Panc1 (cell line): Measurements from ENCODE around the gene ALPL. TPM values are rescaled to one million over a fixed set of nuclear protein-coding genes. Genes with fewer than 3 reads are reported as not detected.

Experiments used
- ATAC-seq: fragments of 200-7000 bp; cut with Tn5 transposase; 2 replicates; pipeline ENCODE4 v1.9.1; 2020; ENCODE audit warnings: mild to moderate bottlenecking, moderate library complexity
- BruUV-seq: library from RNA; stranded (reverse); fragments of 400-500 nt; replicated peaks from 2 replicates; lab custom pipeline; 2021; lab: Mats Ljungman, UMichigan
- CTCF ChIA-PET: fragments of 300-600 bp; sonication (Branson Sonifier 250); formaldehyde crosslinking; loops from one replicate; lab custom pipeline; 2022; ENCODE audit warnings: antibody characterized with exemption; lab: Charles Lee
- POLR2A ChIA-PET: fragments of 300-600 bp; sonication (Branson Sonifier 250); formaldehyde crosslinking; loops from one replicate; lab custom pipeline; 2022; ENCODE audit warnings: antibody characterized with exemption; lab: Charles Lee
- DNase-seq: peaks from one replicate; pipeline ENCODE4 v3.0.0-alpha.2; 2010; ENCODE audit warnings: low read depth, low spot score
- H3K27ac ChIP-seq: 2 replicates; pipeline ENCODE4 v1.5.1; 2011; ENCODE audit warnings: mild to moderate bottlenecking, low read length, inconsistent platforms
- H3K27me3 ChIP-seq: fragments of 200-500 bp; sonication (Bioruptor generic); 2 replicates; pipeline ENCODE4 v1.6.0; 2014; ENCODE audit warnings: low read length, inconsistent platforms; ENCODE audit not compliant: control insufficient read depth, insufficient read depth
- H3K36me3 ChIP-seq: fragments of 200-500 bp; sonication (Bioruptor generic); 2 replicates; pipeline ENCODE4 v1.5.1; 2014; ENCODE audit warnings: inconsistent platforms, mild to moderate bottlenecking, low read length, moderate library complexity; ENCODE audit not compliant: control insufficient read depth, insufficient read depth
- H3K4me1 ChIP-seq: 2 replicates; pipeline ENCODE4 v1.5.1; 2011; ENCODE audit warnings: inconsistent platforms, mild to moderate bottlenecking, low read length, moderate library complexity; ENCODE audit not compliant: control insufficient read depth, insufficient read depth
- H3K4me3 ChIP-seq, 2 experiments: 2 replicates each; pipeline ENCODE4 v1.5.1; 2011 to 2012; ENCODE audit warnings: low read depth in 2 of 2, low read length in 2 of 2, mild to moderate bottlenecking in 2 of 2, inconsistent platforms in 1 of 2, moderate library complexity in 1 of 2
- H3K9me3 ChIP-seq: fragments of 200-500 bp; sonication (Bioruptor generic); 2 replicates; pipeline ENCODE4 v1.5.1; 2014; ENCODE audit warnings: low read depth, mild to moderate bottlenecking, inconsistent platforms, low read length, moderate library complexity; ENCODE audit not compliant: control insufficient read depth, insufficient read depth
- POLR2AphosphoS5 ChIP-seq: IDR thresholded peaks from 2 replicates; pipeline ENCODE4 v1.6.1; 2012; ENCODE audit warnings: mild to moderate bottlenecking, low read depth, low read length, moderate library complexity
- REST ChIP-seq, 2 experiments: IDR thresholded peaks; 2 replicates each; pipeline ENCODE4 v1.6.1; 2011 to 2012; ENCODE audit warnings: low read depth in 2 of 2, control low read depth in 1 of 2, low read length in 1 of 2, mild to moderate bottlenecking in 1 of 2, moderate library complexity in 1 of 2; ENCODE audit not compliant: insufficient read depth in 1 of 2
- SIN3A ChIP-seq: IDR thresholded peaks from 2 replicates; pipeline ENCODE4 v1.6.1; 2012; ENCODE audit warnings: low read depth, mild to moderate bottlenecking, low read length, moderate library complexity, borderline replicate concordance; ENCODE audit not compliant: insufficient read depth
- TCF7L2 ChIP-seq: IDR thresholded peaks from 2 replicates; pipeline ENCODE4 v1.6.1; 2011; ENCODE audit warnings: mild to moderate bottlenecking, low read depth, low read length, inconsistent platforms
- in situ Hi-C: cut with HindIII; loops from 2 replicates; pipeline ENCODE4 v1.10.0; 2016; ENCODE audit warnings: low sequenced_read_pairs, low pct_unique_long_range_greater_than_20kb
- intact Hi-C: fragments of 100-400 bp; cut with micrococcal nuclease; formaldehyde crosslinking; loops from one replicate; pipeline ENCODE4 v1.10.0; 2022; ENCODE audit not compliant: unreplicated experiment
- total RNA-seq: library from RNA; stranded (reverse); gene quantifications from one replicate; pipeline ENCODE4 v1.2.1, GENCODE V29; 2021; ENCODE audit not compliant: unreplicated experiment
- TF ChIP-seq, protein P1 (sequence below): fragments of 450-650 bp; IDR thresholded peaks from 2 replicates; pipeline ENCODE4 v1.5.1; 2017; ENCODE audit warnings: mild to moderate bottlenecking

ALPL gene
- total RNA-seq, 1 experiment from 2014 or later, result 0.82 TPM

GRCh38 chr1:21570885-21571284 is 61.7 kb downstream of the ALPL start:
- POLR2A ChIA-PET, result no interaction called here
- CTCF ChIA-PET, result interaction anchor here (0.6 kb wide), 1 partner anchor 50 kb away, joined by 3 read pairs; no protein-coding TSS in a partner anchor

GRCh38 chr1:21572221-21572620 is 63.0 kb downstream of the ALPL start:
- no TSS peak for BruUV-seq
- ChIA-PET POLR2A (no interaction called here), CTCF (interaction anchor here (0.7 kb wide), 1 partner anchor 202 kb away, joined by 3 read pairs; no protein-coding TSS in a partner anchor)
- H3K36me3 ChIP-seq, result no peaks in the 10 kb centered on the region
- H3K4me1 ChIP-seq, result no peaks in the 10 kb centered on the region; the same call in none of the 2 replicates
- no peaks in the 10 kb centered on the region for H3K27me3 ChIP-seq
- H3K27ac ChIP-seq, result no peak overlapping the region
- H3K9me3 ChIP-seq, result no peaks in the 10 kb centered on the region
- no peak overlapping the region for H3K4me3 ChIP-seq
- in situ Hi-C loops, result no loop called here
- TF ChIP-seq POLR2AphosphoS5, result no peak
- TF ChIP-seq TCF7L2, result no peak
- no peak for TF ChIP-seq REST (IDR thresholded peaks at IDR 0.05; ENCODE audit: insufficient read depth in 1 of 2, low read depth in 2 of 2, low read length in 1 of 2)
- TF ChIP-seq, protein P1, sequence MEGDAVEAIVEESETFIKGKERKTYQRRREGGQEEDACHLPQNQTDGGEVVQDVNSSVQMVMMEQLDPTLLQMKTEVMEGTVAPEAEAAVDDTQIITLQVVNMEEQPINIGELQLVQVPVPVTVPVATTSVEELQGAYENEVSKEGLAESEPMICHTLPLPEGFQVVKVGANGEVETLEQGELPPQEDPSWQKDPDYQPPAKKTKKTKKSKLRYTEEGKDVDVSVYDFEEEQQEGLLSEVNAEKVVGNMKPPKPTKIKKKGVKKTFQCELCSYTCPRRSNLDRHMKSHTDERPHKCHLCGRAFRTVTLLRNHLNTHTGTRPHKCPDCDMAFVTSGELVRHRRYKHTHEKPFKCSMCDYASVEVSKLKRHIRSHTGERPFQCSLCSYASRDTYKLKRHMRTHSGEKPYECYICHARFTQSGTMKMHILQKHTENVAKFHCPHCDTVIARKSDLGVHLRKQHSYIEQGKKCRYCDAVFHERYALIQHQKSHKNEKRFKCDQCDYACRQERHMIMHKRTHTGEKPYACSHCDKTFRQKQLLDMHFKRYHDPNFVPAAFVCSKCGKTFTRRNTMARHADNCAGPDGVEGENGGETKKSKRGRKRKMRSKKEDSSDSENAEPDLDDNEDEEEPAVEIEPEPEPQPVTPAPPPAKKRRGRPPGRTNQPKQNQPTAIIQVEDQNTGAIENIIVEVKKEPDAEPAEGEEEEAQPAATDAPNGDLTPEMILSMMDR, result no peak
- no peak for TF ChIP-seq SIN3A
- intact Hi-C loops, result no loop called here
- DNase-seq (no peak), ATAC-seq (no peak)

More at GRCh38 chr1:21570885-21571284, 61.7 kb downstream of the ALPL start:
- no peaks in the 10 kb centered on the region; the same call in none of the 2 replicates for H3K4me1 ChIP-seq
- no peak for TF ChIP-seq SIN3A
- no peak for TF ChIP-seq POLR2AphosphoS5
- TF ChIP-seq REST (IDR thresholded peaks at IDR 0.05; ENCODE audit: insufficient read depth in 1 of 2, low read depth in 2 of 2, low read length in 1 of 2), result no peak
- no peak for TF ChIP-seq TCF7L2
- TF ChIP-seq, protein P1, result no peak
- DNase-seq (no peak), ATAC-seq (no peak)
- H3K36me3 ChIP-seq, result no peaks in the 10 kb centered on the region
- H3K4me3 ChIP-seq, result no peak overlapping the region
- H3K27ac ChIP-seq, result no peak overlapping the region
- in situ Hi-C loops, result no loop called here
- H3K9me3 ChIP-seq, result no peaks in the 10 kb centered on the region
- no peaks in the 10 kb centered on the region for H3K27me3 ChIP-seq
- no TSS peak for BruUV-seq
- intact Hi-C loops, result no loop called here
